Raji (cell line): ENCODE measurements around the gene FGA.

Experiments used
- POLR2A ChIP-seq: IDR thresholded peaks from 2 replicates; pipeline ENCODE4 v1.6.1; 2011; ENCODE audit warnings: low read depth, low read length, control low read depth; ENCODE audit not compliant: insufficient read depth

The FGA gene

GRCh38 chr4:154562697-154563254 lies 27.8 kb downstream of the FGA start, which contains the start of gene FGB:
Gene FGB (plus strand): TSS chr4:154563011. CDS start chr4:154563019, 8 bp downstream.
- TF ChIP-seq POLR2A, result no peak

- no peak for TF ChIP-seq POLR2A
Measured at GRCh38 chr4:154560824-154561231, 29.7 kb downstream of the FGA start.

GRCh38 chr4:154560419-154560801 lies 30.1 kb downstream of the FGA start:
- TF ChIP-seq POLR2A, result no peak

- TF ChIP-seq POLR2A, result no peak
Measured at GRCh38 chr4:154559494-154560418, 30.8 kb downstream of the FGA start.

- TF ChIP-seq POLR2A, result no peak
Measured at GRCh38 chr4:154559141-154559493, 31.4 kb downstream of the FGA start.

GRCh38 chr4:154551872-154552686 lies 38.5 kb downstream of the FGA start:
- no peak for TF ChIP-seq POLR2A

- TF ChIP-seq POLR2A, result peak; percentile 79
Measured at GRCh38 chr4:154549894-154550790, 40.4 kb downstream of the FGA start, which contains the start of gene PLRG1. Gene PLRG1 (minus strand): TSS chr4:154550400. CDS start chr4:154550308, 92 bp downstream.

GRCh38 chr4:154545689-154546088 lies 44.9 kb downstream of the FGA start:
- no peak for TF ChIP-seq POLR2A

GRCh38 chr4:154542271-154542879 lies 48.2 kb downstream of the FGA start:
- no peak for TF ChIP-seq POLR2A
